Measurements from ENCODE around the gene KCNC3. TPM values are rescaled to one million over a fixed set of nuclear protein-coding genes. Genes with fewer than 3 reads are reported as not detected.

The KCNC3 gene
- total and polyA plus RNA-seq, 2 of the 13 experiments (the other 11 are each of a cell fraction or from before 2014, with no cell fraction given): 0.29 to 1.7 TPM

- TF ChIP-seq, protein P1, sequence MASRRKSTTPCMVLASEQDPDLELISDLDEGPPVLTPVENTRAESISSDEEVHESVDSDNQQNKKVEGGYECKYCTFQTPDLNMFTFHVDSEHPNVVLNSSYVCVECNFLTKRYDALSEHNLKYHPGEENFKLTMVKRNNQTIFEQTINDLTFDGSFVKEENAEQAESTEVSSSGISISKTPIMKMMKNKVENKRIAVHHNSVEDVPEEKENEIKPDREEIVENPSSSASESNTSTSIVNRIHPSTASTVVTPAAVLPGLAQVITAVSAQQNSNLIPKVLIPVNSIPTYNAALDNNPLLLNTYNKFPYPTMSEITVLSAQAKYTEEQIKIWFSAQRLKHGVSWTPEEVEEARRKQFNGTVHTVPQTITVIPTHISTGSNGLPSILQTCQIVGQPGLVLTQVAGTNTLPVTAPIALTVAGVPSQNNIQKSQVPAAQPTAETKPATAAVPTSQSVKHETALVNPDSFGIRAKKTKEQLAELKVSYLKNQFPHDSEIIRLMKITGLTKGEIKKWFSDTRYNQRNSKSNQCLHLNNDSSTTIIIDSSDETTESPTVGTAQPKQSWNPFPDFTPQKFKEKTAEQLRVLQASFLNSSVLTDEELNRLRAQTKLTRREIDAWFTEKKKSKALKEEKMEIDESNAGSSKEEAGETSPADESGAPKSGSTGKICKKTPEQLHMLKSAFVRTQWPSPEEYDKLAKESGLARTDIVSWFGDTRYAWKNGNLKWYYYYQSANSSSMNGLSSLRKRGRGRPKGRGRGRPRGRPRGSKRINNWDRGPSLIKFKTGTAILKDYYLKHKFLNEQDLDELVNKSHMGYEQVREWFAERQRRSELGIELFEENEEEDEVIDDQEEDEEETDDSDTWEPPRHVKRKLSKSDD (CRISPR knock-in tag; IDR thresholded peaks at IDR 0.05; ENCODE audit: low read depth): no peak
- TF ChIP-seq ZNF670 (CRISPR knock-in tag; IDR thresholded peaks at IDR 0.05; ENCODE audit: borderline replicate concordance) (no peak), HOXA9 (CRISPR knock-in tag; IDR thresholded peaks at IDR 0.05; ENCODE audit: borderline replicate concordance) (peak; percentile 69; the same call in 1 of the 2 replicates), MXI1 (IDR thresholded peaks at IDR 0.05; ENCODE audit: borderline replicate concordance, low read depth, low read length) (peak; percentile 70; the same call in 1 of the 3 replicates), DBP (CRISPR knock-in tag; IDR thresholded peaks at IDR 0.05; ENCODE audit: not compliant biosample characterization) (no peak), HES4 (CRISPR knock-in tag; IDR thresholded peaks at IDR 0.05; ENCODE audit: borderline replicate concordance) (peak; percentile 99), XRCC5 (optimal IDR thresholded peaks at IDR 0.05; ENCODE audit: low read length) (peak; percentile 58), ZNF441 (CRISPR knock-in tag; IDR thresholded peaks at IDR 0.05; ENCODE audit: borderline replicate concordance) (peak; percentile 76), FOXA1 (IDR thresholded peaks at IDR 0.05) (no peak), FOXA1 (CRISPR knock-in tag; IDR thresholded peaks at IDR 0.05) (no peak), NCOA2 (CRISPR knock-in tag; IDR thresholded peaks at IDR 0.05) (peak; percentile 50; the same call in 1 of the 2 replicates), ZNF33B (CRISPR knock-in tag; IDR thresholded peaks at IDR 0.05) (peak; percentile 77; the same call in 1 of the 2 replicates), ERF (CRISPR knock-in tag; IDR thresholded peaks at IDR 0.05) (peak; percentile 85), ZBTB8A (CRISPR knock-in tag; IDR thresholded peaks at IDR 0.05; ENCODE audit: borderline replicate concordance, low read depth) (no peak)
- TF ChIP-seq, protein P2, sequence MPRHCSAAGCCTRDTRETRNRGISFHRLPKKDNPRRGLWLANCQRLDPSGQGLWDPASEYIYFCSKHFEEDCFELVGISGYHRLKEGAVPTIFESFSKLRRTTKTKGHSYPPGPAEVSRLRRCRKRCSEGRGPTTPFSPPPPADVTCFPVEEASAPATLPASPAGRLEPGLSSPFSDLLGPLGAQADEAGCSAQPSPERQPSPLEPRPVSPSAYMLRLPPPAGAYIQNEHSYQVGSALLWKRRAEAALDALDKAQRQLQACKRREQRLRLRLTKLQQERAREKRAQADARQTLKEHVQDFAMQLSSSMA (CRISPR knock-in tag; IDR thresholded peaks at IDR 0.05): no peak
- TF ChIP-seq, protein P3, sequence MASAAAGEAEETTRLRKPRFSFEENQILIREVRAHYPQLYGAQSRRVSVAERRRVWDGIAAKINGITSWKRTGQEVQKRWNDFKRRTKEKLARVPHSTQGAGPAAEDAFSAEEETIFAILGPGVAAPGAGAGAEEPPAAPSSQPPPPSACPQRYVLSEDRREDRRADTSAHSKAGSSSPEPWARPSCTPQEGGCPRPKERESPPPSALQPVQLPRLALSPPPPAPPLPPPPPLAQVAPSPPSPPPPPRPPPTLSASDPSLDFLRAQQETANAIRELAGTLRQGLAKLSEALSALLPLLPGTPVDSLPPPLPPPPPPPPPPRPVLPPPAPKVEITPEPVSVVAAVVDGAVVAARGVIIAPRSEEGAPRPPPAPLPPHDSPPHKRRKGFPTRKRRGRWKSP (CRISPR knock-in tag; IDR thresholded peaks at IDR 0.05): peak; percentile 60; the same call in 1 of the 2 replicates
- TF ChIP-seq, protein P4, sequence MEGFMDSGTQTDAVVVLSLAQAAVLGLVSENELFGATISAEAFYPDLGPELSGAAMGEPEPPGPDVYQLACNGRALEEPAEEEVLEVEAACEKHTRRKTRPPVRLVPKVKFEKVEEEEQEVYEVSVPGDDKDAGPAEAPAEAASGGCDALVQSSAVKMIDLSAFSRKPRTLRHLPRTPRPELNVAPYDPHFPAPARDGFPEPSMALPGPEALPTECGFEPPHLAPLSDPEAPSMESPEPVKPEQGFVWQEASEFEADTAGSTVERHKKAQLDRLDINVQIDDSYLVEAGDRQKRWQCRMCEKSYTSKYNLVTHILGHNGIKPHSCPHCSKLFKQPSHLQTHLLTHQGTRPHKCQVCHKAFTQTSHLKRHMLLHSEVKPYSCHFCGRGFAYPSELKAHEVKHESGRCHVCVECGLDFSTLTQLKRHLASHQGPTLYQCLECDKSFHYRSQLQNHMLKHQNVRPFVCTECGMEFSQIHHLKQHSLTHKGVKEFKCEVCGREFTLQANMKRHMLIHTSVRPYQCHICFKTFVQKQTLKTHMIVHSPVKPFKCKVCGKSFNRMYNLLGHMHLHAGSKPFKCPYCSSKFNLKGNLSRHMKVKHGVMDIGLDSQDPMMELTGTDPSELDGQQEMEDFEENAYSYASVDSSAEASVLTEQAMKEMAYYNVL (CRISPR knock-in tag; IDR thresholded peaks at IDR 0.05; ENCODE audit: borderline replicate concordance): no peak
- TF ChIP-seq, protein P5, sequence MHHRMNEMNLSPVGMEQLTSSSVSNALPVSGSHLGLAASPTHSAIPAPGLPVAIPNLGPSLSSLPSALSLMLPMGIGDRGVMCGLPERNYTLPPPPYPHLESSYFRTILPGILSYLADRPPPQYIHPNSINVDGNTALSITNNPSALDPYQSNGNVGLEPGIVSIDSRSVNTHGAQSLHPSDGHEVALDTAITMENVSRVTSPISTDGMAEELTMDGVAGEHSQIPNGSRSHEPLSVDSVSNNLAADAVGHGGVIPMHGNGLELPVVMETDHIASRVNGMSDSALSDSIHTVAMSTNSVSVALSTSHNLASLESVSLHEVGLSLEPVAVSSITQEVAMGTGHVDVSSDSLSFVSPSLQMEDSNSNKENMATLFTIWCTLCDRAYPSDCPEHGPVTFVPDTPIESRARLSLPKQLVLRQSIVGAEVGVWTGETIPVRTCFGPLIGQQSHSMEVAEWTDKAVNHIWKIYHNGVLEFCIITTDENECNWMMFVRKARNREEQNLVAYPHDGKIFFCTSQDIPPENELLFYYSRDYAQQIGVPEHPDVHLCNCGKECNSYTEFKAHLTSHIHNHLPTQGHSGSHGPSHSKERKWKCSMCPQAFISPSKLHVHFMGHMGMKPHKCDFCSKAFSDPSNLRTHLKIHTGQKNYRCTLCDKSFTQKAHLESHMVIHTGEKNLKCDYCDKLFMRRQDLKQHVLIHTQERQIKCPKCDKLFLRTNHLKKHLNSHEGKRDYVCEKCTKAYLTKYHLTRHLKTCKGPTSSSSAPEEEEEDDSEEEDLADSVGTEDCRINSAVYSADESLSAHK (CRISPR knock-in tag; IDR thresholded peaks at IDR 0.05; ENCODE audit: borderline replicate concordance): no peak
Measured at GRCh38 chr19:50325310-50326100, 3.7 kb downstream of the KCNC3 start (continued).

Data from HepG2 (cell line).